Measurements from ENCODE around the gene MYO18B. TPM values are rescaled to one million over a fixed set of nuclear protein-coding genes. Genes with fewer than 3 reads are reported as not detected.

MYO18B gene
- total RNA-seq, 1 experiment from 2014 or later = 0.07 TPM

- H3K27ac Mint-ChIP-seq (ENCODE audit: unreplicated experiment) = no peak overlapping the region
Observed at GRCh38 chr22:25823276-25823675, 81.3 kb downstream of the MYO18B start.

GRCh38 chr22:25824828-25825423 lies 82.9 kb downstream of the MYO18B start:
- H3K27ac Mint-ChIP-seq (ENCODE audit: unreplicated experiment) = no peak overlapping the region
- intact Hi-C loops (cut with micrococcal nuclease; ENCODE audit: unreplicated experiment) = no loop called here
- H3K36me3 ChIP-seq (ENCODE audit: control insufficient read depth, insufficient read depth, low read length) = no peaks in the 10 kb centered on the region

More at GRCh38 chr22:25823276-25823675, 81.3 kb downstream of the MYO18B start:
- BruUV-seq (replicated peaks) = no TSS peak
- intact Hi-C loops (cut with micrococcal nuclease; ENCODE audit: unreplicated experiment) = no loop called here
- ChIA-PET POLR2A (no interaction called here), CTCF (no interaction called here)
- no peak for DNase-seq
- Histone ChIP-seq H3K27me3 (replicated peaks; ENCODE audit: control insufficient read depth, insufficient read depth, low read length) (no peaks in the 10 kb centered on the region), H3K4me1 (no peaks in the 10 kb centered on the region), H3K9me3 (no peaks in the 10 kb centered on the region), H3K36me3 (ENCODE audit: control insufficient read depth, insufficient read depth, low read length) (no peaks in the 10 kb centered on the region), H3K4me3 (ENCODE audit: low read depth, low read length) (no peak overlapping the region)
- H3K36me3 Mint-ChIP-seq (ENCODE audit: insufficient read depth, unreplicated experiment) = no peaks in the 10 kb centered on the region
- H3K4me1 Mint-ChIP-seq (ENCODE audit: low read depth, unreplicated experiment) = no peaks in the 10 kb centered on the region
- H3K9me3 Mint-ChIP-seq (ENCODE audit: unreplicated experiment) = peaks cover 9% of the 10 kb centered on the region
- no peak for TF ChIP-seq CTCF (IDR thresholded peaks at IDR 0.05; ENCODE audit: insufficient read depth in 1 of 2, low read depth in 1 of 2, low read length in 1 of 2, severe bottlenecking in 1 of 2, unreplicated experiment in 1 of 2)
- H3K4me3 Mint-ChIP-seq (ENCODE audit: unreplicated experiment) = no peak overlapping the region
- peaks cover 20% of the 10 kb centered on the region for H3K27me3 Mint-ChIP-seq (ENCODE audit: insufficient read depth, unreplicated experiment)

GRCh38 chr22:25827415-25827814 lies 85.4 kb downstream of the MYO18B start:
- ChIA-PET POLR2A (no interaction called here), CTCF (no interaction called here)
- Histone ChIP-seq H3K36me3 (ENCODE audit: control insufficient read depth, insufficient read depth, low read length) (no peaks in the 10 kb centered on the region), H3K4me3 (ENCODE audit: low read depth, low read length) (no peak overlapping the region), H3K9me3 (no peaks in the 10 kb centered on the region), H3K27me3 (replicated peaks; ENCODE audit: control insufficient read depth, insufficient read depth, low read length) (no peaks in the 10 kb centered on the region), H3K4me1 (no peaks in the 10 kb centered on the region)
- no peak overlapping the region for H3K27ac Mint-ChIP-seq (ENCODE audit: unreplicated experiment)
- no peak for TF ChIP-seq CTCF (IDR thresholded peaks at IDR 0.05; ENCODE audit: insufficient read depth in 1 of 2, low read depth in 1 of 2, low read length in 1 of 2, severe bottlenecking in 1 of 2, unreplicated experiment in 1 of 2)
- BruUV-seq (replicated peaks) = no TSS peak
- intact Hi-C loops (cut with micrococcal nuclease; ENCODE audit: unreplicated experiment) = no loop called here
- no peak for DNase-seq
- no peaks in the 10 kb centered on the region for H3K4me1 Mint-ChIP-seq (ENCODE audit: low read depth, unreplicated experiment)
- no peak overlapping the region for H3K4me3 Mint-ChIP-seq (ENCODE audit: unreplicated experiment)
- H3K9me3 Mint-ChIP-seq (ENCODE audit: unreplicated experiment) = no peaks in the 10 kb centered on the region
- peaks cover 13% of the 10 kb centered on the region for H3K27me3 Mint-ChIP-seq (ENCODE audit: insufficient read depth, unreplicated experiment)
- H3K36me3 Mint-ChIP-seq (ENCODE audit: insufficient read depth, unreplicated experiment) = no peaks in the 10 kb centered on the region

More at GRCh38 chr22:25824828-25825423, 82.9 kb downstream of the MYO18B start:
- Mint-ChIP-seq H3K4me1 (ENCODE audit: low read depth, unreplicated experiment) (no peaks in the 10 kb centered on the region), H3K4me3 (ENCODE audit: unreplicated experiment) (no peak overlapping the region), H3K36me3 (ENCODE audit: insufficient read depth, unreplicated experiment) (no peaks in the 10 kb centered on the region), H3K27me3 (ENCODE audit: insufficient read depth, unreplicated experiment) (peaks cover 22% of the 10 kb centered on the region), H3K9me3 (ENCODE audit: unreplicated experiment) (peaks cover 5% of the 10 kb centered on the region)
- Histone ChIP-seq H3K27me3 (replicated peaks; ENCODE audit: control insufficient read depth, insufficient read depth, low read length) (no peaks in the 10 kb centered on the region), H3K4me1 (no peaks in the 10 kb centered on the region), H3K4me3 (ENCODE audit: low read depth, low read length) (no peak overlapping the region), H3K9me3 (no peaks in the 10 kb centered on the region)
- no TSS peak for BruUV-seq (replicated peaks)
- CTCF ChIA-PET = no interaction called here
- TF ChIP-seq CTCF (IDR thresholded peaks at IDR 0.05; ENCODE audit: insufficient read depth in 1 of 2, low read depth in 1 of 2, low read length in 1 of 2, severe bottlenecking in 1 of 2, unreplicated experiment in 1 of 2) = no peak
- DNase-seq = no peak
- POLR2A ChIA-PET = no interaction called here
